NCI-H1694 treated with DMSO at 0.1 percent for 48 hours (cell line): ENCODE results near the gene STOML1.

ENCODE experiments used
- DNase-seq: peaks from one replicate; lab custom pipeline; 2025; lab: John Stamatoyannopoulos, UW

The STOML1 gene

GRCh38 chr15:73991726-73992593, at the start of gene STOML1:
Gene STOML1, minus strand, starts transcription at chr15:73992295. Its CDS starts 72 bp downstream, at chr15:73992223.
- DNase-seq = peak; percentile 71

GRCh38 chr15:74041311-74041756, 49.2 kb upstream of the STOML1 start:
- DNase-seq = no peak

GRCh38 chr15:74040109-74040850, 48.2 kb upstream of the STOML1 start:
- no peak for DNase-seq

GRCh38 chr15:74039656-74040010, 47.5 kb upstream of the STOML1 start:
- no peak for DNase-seq

- DNase-seq = no peak
Observed at GRCh38 chr15:74038707-74039655, 46.9 kb upstream of the STOML1 start.

GRCh38 chr15:74037171-74038117, 45.3 kb upstream of the STOML1 start:
- no peak for DNase-seq

GRCh38 chr15:74036271-74037170, 44.4 kb upstream of the STOML1 start:
- DNase-seq = peak; percentile 56

GRCh38 chr15:74035121-74036017, 43.3 kb upstream of the STOML1 start:
- no peak for DNase-seq

GRCh38 chr15:74034206-74034755, 42.2 kb upstream of the STOML1 start:
- no peak for DNase-seq

- DNase-seq = no peak
Observed at GRCh38 chr15:74032606-74033561, 40.8 kb upstream of the STOML1 start.

- DNase-seq = no peak
Observed at GRCh38 chr15:74032046-74032445, 40.0 kb upstream of the STOML1 start.

GRCh38 chr15:74028646-74029045, 36.6 kb upstream of the STOML1 start:
- no peak for DNase-seq

- no peak for DNase-seq
Observed at GRCh38 chr15:74027688-74028087, 35.6 kb upstream of the STOML1 start.

GRCh38 chr15:74025436-74025835, 33.3 kb upstream of the STOML1 start:
- no peak for DNase-seq

GRCh38 chr15:74024687-74025086, 32.6 kb upstream of the STOML1 start:
- no peak for DNase-seq

- DNase-seq = no peak
Observed at GRCh38 chr15:74022706-74023470, 30.8 kb upstream of the STOML1 start.
